Activated CD8-positive, alpha-beta T cell treated with anti-CD3 and anti-CD28 coated beads for 36 hours (primary cell): ENCODE results near the gene GALNT9. TPM values are rescaled to one million over a fixed set of nuclear protein-coding genes. Genes with fewer than 3 reads are reported as not detected.

Experiments used
- ATAC-seq: fragments of 200-7000 bp; cut with Tn5 transposase; one replicate; pipeline ENCODE4 v1.10.0; 2021; ENCODE audit warnings: mild to moderate bottlenecking, moderate library complexity
- CTCF ChIA-PET: fragments of 350-600 bp; sonication (Branson Sonifier 250); formaldehyde crosslinking; loops from one replicate; lab custom pipeline; 2021; ENCODE audit warnings: antibody characterized with exemption; lab: Charles Lee
- POLR2A ChIA-PET: fragments of 350-600 bp; sonication (Branson Sonifier 250); formaldehyde crosslinking; loops from one replicate; lab custom pipeline; 2021; ENCODE audit warnings: antibody characterized with exemption; lab: Charles Lee
- DNase-seq: peaks from one replicate; pipeline ENCODE4 v3.0.0-alpha.2; 2020
- H3K27ac Mint-ChIP-seq: one replicate; pipeline ENCODE4 v1.8.0; 2021; ENCODE audit warnings: mild to moderate bottlenecking, mixed read lengths
- H3K27me3 Mint-ChIP-seq: one replicate; pipeline ENCODE4 v1.8.0; 2021; ENCODE audit warnings: mixed read lengths
- H3K36me3 Mint-ChIP-seq: one replicate; pipeline ENCODE4 v1.8.0; 2021; ENCODE audit warnings: low read depth, mixed read lengths
- H3K4me1 Mint-ChIP-seq: one replicate; pipeline ENCODE4 v1.8.0; 2021; ENCODE audit warnings: low read depth, mixed read lengths
- H3K4me3 Mint-ChIP-seq: one replicate; pipeline ENCODE4 v1.8.0; 2021; ENCODE audit warnings: mild to moderate bottlenecking, moderate library complexity, mixed read lengths
- H3K9me3 Mint-ChIP-seq: one replicate; pipeline ENCODE4 v1.8.0; 2021; ENCODE audit warnings: mixed read lengths
- CTCF ChIP-seq: fragments of 200-600 bp; IDR thresholded peaks from one replicate; pipeline ENCODE4 v1.8.0; 2022; ENCODE audit warnings: antibody characterized with exemption, mild to moderate bottlenecking
- intact Hi-C: fragments of 100-400 bp; cut with micrococcal nuclease; formaldehyde crosslinking; loops from one replicate; pipeline ENCODE4 v1.10.0; 2022
- total RNA-seq, 2 experiments: library from RNA; stranded (reverse); gene quantifications; one replicate each; pipeline ENCODE4 v1.2.3, GENCODE V29; 2021

Gene GALNT9
- total RNA-seq, 2 experiments from 2014 or later, result not detected

GRCh38 chr12:132354211-132354981 lies 25.0 kb upstream of the GALNT9 start:
- H3K4me3 Mint-ChIP-seq, result no peak overlapping the region
- intact Hi-C loops, result no loop called here
- TF ChIP-seq CTCF, result no peak
- H3K27ac Mint-ChIP-seq, result no peak overlapping the region
- no peaks in the 10 kb centered on the region for H3K4me1 Mint-ChIP-seq
- no peaks in the 10 kb centered on the region for H3K36me3 Mint-ChIP-seq
- H3K9me3 Mint-ChIP-seq, result no peaks in the 10 kb centered on the region
- no peaks in the 10 kb centered on the region for H3K27me3 Mint-ChIP-seq
- no peak for ATAC-seq
- no peak for DNase-seq
- ChIA-PET CTCF (no interaction called here), POLR2A (no interaction called here)

GRCh38 chr12:132353811-132354210 lies 24.4 kb upstream of the GALNT9 start:
- Mint-ChIP-seq H3K36me3 (no peaks in the 10 kb centered on the region), H3K4me3 (no peak overlapping the region), H3K4me1 (no peaks in the 10 kb centered on the region), H3K27me3 (no peaks in the 10 kb centered on the region), H3K9me3 (no peaks in the 10 kb centered on the region), H3K27ac (no peak overlapping the region)
- ChIA-PET POLR2A (no interaction called here), CTCF (no interaction called here)
- no peak for ATAC-seq
- no peak for DNase-seq
- intact Hi-C loops, result no loop called here
- TF ChIP-seq CTCF, result no peak

- Mint-ChIP-seq H3K27me3 (no peaks in the 10 kb centered on the region), H3K36me3 (no peaks in the 10 kb centered on the region), H3K9me3 (no peaks in the 10 kb centered on the region), H3K4me3 (no peak overlapping the region), H3K4me1 (no peaks in the 10 kb centered on the region), H3K27ac (no peak overlapping the region)
- POLR2A ChIA-PET, result no interaction called here
- no peak for ATAC-seq
- TF ChIP-seq CTCF, result no peak
- DNase-seq, result no peak
- CTCF ChIA-PET, result no interaction called here
- intact Hi-C loops, result no loop called here
Observed at GRCh38 chr12:132352896-132353800, 23.8 kb upstream of the GALNT9 start.

- H3K27ac Mint-ChIP-seq, result no peak overlapping the region
- no peak for TF ChIP-seq CTCF
- no peak for DNase-seq
- ChIA-PET CTCF (no interaction called here), POLR2A (no interaction called here)
- no peaks in the 10 kb centered on the region for H3K4me1 Mint-ChIP-seq
- no peaks in the 10 kb centered on the region for H3K36me3 Mint-ChIP-seq
- no peak overlapping the region for H3K4me3 Mint-ChIP-seq
- no peaks in the 10 kb centered on the region for H3K27me3 Mint-ChIP-seq
- no peak for ATAC-seq
- intact Hi-C loops, result no loop called here
- H3K9me3 Mint-ChIP-seq, result no peaks in the 10 kb centered on the region
Observed at GRCh38 chr12:132351751-132352495, 22.5 kb upstream of the GALNT9 start.
